Endodermal cell (in vitro differentiated cells): ENCODE results near the gene OR2V2. TPM values are rescaled to one million over a fixed set of nuclear protein-coding genes. Genes with fewer than 3 reads are reported as not detected.
A peak's percentile ranks its signal among the peaks of the same experiment; 100 is the strongest.
"Not testable (repeated sequence)": the region's sequence is repeated elsewhere in the genome, so short reads cannot be mapped to it uniquely, and the experiment has no call there.

Experiments used
- DNase-seq: peaks from one replicate; pipeline ENCODE4 v3.0.0-alpha.2; 2017
- H3K27ac ChIP-seq: 2 replicates; pipeline ENCODE4 v1.5.1; 2013; ENCODE audit warnings: mild to moderate bottlenecking, low read depth, low read length, moderate library complexity
- H3K27me3 ChIP-seq: 2 replicates; pipeline ENCODE4 v1.6.1; 2013; ENCODE audit warnings: mild to moderate bottlenecking, low read length, moderate library complexity; ENCODE audit not compliant: insufficient read depth, control insufficient read depth, poor library complexity, severe bottlenecking
- H3K36me3 ChIP-seq: 2 replicates; pipeline ENCODE4 v1.7.0; 2013; ENCODE audit warnings: mild to moderate bottlenecking, low read length, moderate library complexity; ENCODE audit not compliant: control insufficient read depth, insufficient read depth
- H3K4me1 ChIP-seq: one replicate; pipeline ENCODE4 v1.7.0; 2013; ENCODE audit warnings: low read length; ENCODE audit not compliant: control insufficient read depth, insufficient read depth
- H3K4me3 ChIP-seq: 2 replicates; pipeline ENCODE4 v1.5.1; 2013; ENCODE audit warnings: mild to moderate bottlenecking, low read length, moderate library complexity
- H3K9ac ChIP-seq: 2 replicates; pipeline ENCODE4 v1.6.1; 2013; ENCODE audit warnings: mild to moderate bottlenecking, low read length, moderate library complexity; ENCODE audit not compliant: poor library complexity, severe bottlenecking; ENCODE audit errors: extremely low read depth
- H3K9me3 ChIP-seq: 2 replicates; pipeline ENCODE4 v1.6.1; 2013; ENCODE audit warnings: mild to moderate bottlenecking, low read length, moderate library complexity; ENCODE audit not compliant: control insufficient read depth
- H3K27ac Mint-ChIP-seq: 2 replicates; pipeline ENCODE4 v1.8.0; 2020; ENCODE audit warnings: mixed read lengths
- H3K27me3 Mint-ChIP-seq: 2 replicates; pipeline ENCODE4 v1.8.0; 2021; ENCODE audit warnings: mild to moderate bottlenecking, mixed read lengths; ENCODE audit not compliant: insufficient read depth
- H3K36me3 Mint-ChIP-seq: 2 replicates; pipeline ENCODE4 v1.8.0; 2020; ENCODE audit warnings: low read depth, mixed read lengths
- H3K4me1 Mint-ChIP-seq: 2 replicates; pipeline ENCODE4 v1.8.0; 2020; ENCODE audit warnings: mixed read lengths
- H3K4me3 Mint-ChIP-seq: 2 replicates; pipeline ENCODE4 v1.8.0; 2020; ENCODE audit warnings: mild to moderate bottlenecking, moderate library complexity, mixed read lengths
- H3K9me3 Mint-ChIP-seq: 2 replicates; pipeline ENCODE4 v1.8.0; 2020; ENCODE audit warnings: mild to moderate bottlenecking, mixed read lengths
- WGBS, 2 experiments: methylation state at CpG; one replicate each; pipeline versions ENCODE4 v1.1.5 to v1.1.7; 2013; ENCODE audit warnings: missing lambda C conversion rate in 2 of 2, mixed read lengths in 1 of 2; ENCODE audit not compliant: insufficient coverage in 1 of 2, insufficient read length in 1 of 2; 5-methylcytosine and 5-hydroxymethylcytosine counted together
- total RNA-seq, 2 donors: library from RNA; stranded (reverse); fragmentation: NEBNext Ultra II Directional in 1 of 2; extraction: Animal tissue kit (Norgen Biotek cat#: 25700) in 1 of 2; gene quantifications; 2 replicates in 1 of 2; 3 replicates in 1 of 2; pipeline ENCODE4 v1.2.1, GENCODE V29; 2021
- TF ChIP-seq, protein P1 (sequence below): fragments of 200-600 bp; sonication (generic); conservative IDR thresholded peaks from 2 replicates; pipeline ENCODE4 v1.5.0; 2021; ENCODE audit warnings: antibody characterized with exemption, mild to moderate bottlenecking

The OR2V2 gene
- total RNA-seq, 2 donors from 2014 or later = not detected

DNA sequence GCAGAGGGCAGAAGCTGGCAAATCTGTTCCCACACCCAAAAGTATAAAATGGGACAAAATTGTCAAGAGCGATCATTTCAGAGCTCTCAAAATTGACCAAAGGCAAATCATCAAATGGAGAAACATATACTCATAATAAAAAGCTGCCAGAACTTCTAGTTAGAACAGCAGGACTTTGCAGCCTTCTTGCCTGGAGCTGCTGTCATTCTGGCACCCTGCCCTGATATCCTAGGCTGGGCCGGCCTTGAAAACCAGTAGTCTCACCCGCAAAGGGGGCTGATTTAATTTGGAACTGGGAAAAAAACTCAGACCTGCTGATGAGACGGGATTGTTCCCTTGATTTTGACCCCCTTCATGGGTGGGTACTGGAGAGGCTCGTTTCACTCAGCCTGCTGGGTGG, 34.9 kb upstream of the OR2V2 start:
- Mint-ChIP-seq H3K4me3 (no peak overlapping the region), H3K27ac (no peak overlapping the region), H3K4me1 (no peaks in the 10 kb centered on the region), H3K27me3 (peaks cover 93% of the 10 kb centered on the region), H3K9me3 (peaks cover 9% of the 10 kb centered on the region), H3K36me3 (no peaks in the 10 kb centered on the region)
- WGBS, 2 experiments = 75 to 90% methylated on average over 4 to 5 of the region's 5 CpGs
- no peak overlapping the region for H3K27ac ChIP-seq
- TF ChIP-seq, protein P1, sequence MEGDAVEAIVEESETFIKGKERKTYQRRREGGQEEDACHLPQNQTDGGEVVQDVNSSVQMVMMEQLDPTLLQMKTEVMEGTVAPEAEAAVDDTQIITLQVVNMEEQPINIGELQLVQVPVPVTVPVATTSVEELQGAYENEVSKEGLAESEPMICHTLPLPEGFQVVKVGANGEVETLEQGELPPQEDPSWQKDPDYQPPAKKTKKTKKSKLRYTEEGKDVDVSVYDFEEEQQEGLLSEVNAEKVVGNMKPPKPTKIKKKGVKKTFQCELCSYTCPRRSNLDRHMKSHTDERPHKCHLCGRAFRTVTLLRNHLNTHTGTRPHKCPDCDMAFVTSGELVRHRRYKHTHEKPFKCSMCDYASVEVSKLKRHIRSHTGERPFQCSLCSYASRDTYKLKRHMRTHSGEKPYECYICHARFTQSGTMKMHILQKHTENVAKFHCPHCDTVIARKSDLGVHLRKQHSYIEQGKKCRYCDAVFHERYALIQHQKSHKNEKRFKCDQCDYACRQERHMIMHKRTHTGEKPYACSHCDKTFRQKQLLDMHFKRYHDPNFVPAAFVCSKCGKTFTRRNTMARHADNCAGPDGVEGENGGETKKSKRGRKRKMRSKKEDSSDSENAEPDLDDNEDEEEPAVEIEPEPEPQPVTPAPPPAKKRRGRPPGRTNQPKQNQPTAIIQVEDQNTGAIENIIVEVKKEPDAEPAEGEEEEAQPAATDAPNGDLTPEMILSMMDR = no peak
- DNase-seq = no peak
- peaks cover 27% of the 10 kb centered on the region for H3K27me3 ChIP-seq
- H3K4me1 ChIP-seq = no peaks in the 10 kb centered on the region
- no peaks in the 10 kb centered on the region for H3K36me3 ChIP-seq
- H3K9ac ChIP-seq = no peak overlapping the region
- H3K9me3 ChIP-seq = peaks cover 13% of the 10 kb centered on the region
- H3K4me3 ChIP-seq = no peak overlapping the region

DNA sequence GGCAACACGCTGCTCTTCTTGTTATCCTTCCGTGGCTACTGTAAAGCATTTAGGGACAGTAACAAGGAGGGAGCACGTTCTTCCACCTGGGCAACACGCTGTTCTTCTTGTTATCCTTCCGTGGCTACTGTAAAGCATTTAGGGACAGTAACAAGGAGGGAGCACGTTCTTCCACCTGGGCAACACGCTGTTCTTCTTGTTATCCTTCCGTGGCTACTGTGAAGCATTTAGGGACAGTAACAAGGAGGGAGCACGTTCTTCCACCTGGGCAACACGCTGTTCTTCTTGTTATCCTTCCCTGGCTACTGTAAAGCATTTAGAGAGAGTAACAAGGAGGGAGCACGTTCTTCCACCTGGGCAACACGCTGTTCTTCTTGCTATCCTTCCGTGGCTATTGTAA, 33.8 kb upstream of the OR2V2 start:
- not testable (repeated sequence) for H3K4me3 ChIP-seq, H3K4me3 Mint-ChIP-seq, H3K9ac ChIP-seq, H3K4me1 ChIP-seq, H3K36me3 Mint-ChIP-seq, H3K27ac Mint-ChIP-seq, H3K36me3 ChIP-seq, H3K9me3 Mint-ChIP-seq, DNase-seq, H3K4me1 Mint-ChIP-seq, H3K27ac ChIP-seq, H3K9me3 ChIP-seq
- H3K27me3 ChIP-seq = peaks cover 27% of the 10 kb centered on the region
- 47 to 83% methylated on average over 1 to 5 of the region's 13 CpGs for WGBS, 2 experiments
- peaks cover 93% of the 10 kb centered on the region for H3K27me3 Mint-ChIP-seq

DNA sequence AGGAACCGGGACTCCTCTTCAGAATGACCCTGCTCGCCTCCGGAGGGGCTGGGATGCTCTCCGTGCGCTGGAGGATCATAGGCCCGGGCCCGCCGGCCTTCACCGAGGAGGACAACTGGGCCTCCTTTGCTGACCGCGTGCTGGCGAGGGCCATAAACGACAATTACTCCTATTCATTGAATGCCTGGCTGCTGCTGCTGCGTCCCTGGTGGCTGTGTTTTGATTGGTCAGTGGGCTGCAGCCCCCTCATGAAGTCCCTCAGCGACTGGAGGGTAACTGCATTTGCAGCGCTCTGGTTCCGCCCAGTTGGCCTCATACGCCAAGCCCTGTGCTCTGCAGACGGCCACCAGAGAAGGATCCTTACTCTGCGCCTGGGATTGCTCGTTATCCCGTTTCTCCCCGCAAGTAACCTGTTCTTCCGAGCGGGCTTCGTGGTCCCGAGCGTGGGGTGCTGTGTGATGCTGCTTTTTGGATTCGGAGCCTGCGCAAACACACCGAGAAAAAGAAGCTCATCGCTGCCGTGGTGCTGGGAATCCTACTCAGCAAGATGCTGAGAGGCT, 33.0 kb upstream of the OR2V2 start:
- no peak overlapping the region for H3K27ac Mint-ChIP-seq
- peaks cover 9% of the 10 kb centered on the region for H3K9me3 Mint-ChIP-seq
- H3K4me1 ChIP-seq = no peaks in the 10 kb centered on the region
- DNase-seq = peak; percentile 56
- H3K27me3 Mint-ChIP-seq = peaks cover 93% of the 10 kb centered on the region
- H3K9ac ChIP-seq = no peak overlapping the region
- peaks cover 27% of the 10 kb centered on the region for H3K27me3 ChIP-seq
- no peaks in the 10 kb centered on the region for H3K36me3 Mint-ChIP-seq
- TF ChIP-seq, protein P1 = no peak
- WGBS, 2 experiments = 82 to 87% methylated on average over 33 of the region's 33 CpGs
- peaks cover 10% of the 10 kb centered on the region for H3K9me3 ChIP-seq
- H3K36me3 ChIP-seq = no peaks in the 10 kb centered on the region
- no peak overlapping the region for H3K27ac ChIP-seq
- no peak overlapping the region for H3K4me3 ChIP-seq
- H3K4me3 Mint-ChIP-seq = peak overlapping the region; percentile 37
- no peaks in the 10 kb centered on the region for H3K4me1 Mint-ChIP-seq
